ENCODE data around the gene SH3BP4.

GRCh38 chr2:234960175-234961088 lies 8.6 kb downstream of the SH3BP4 start:
- TF ChIP-seq MIXL1 (CRISPR knock-in tag; IDR thresholded peaks at IDR 0.05), result no peak
- TF ChIP-seq YY1 (IDR thresholded peaks at IDR 0.05; ENCODE audit: insufficient read depth, insufficient replicate concordance, low read depth, low read length), result no peak

Measured in HepG2 (cell line).